Psoas muscle (tissue), 8 donors: Measurements from ENCODE around the gene C16orf89. TPM values are rescaled to one million over a fixed set of nuclear protein-coding genes. Genes with fewer than 3 reads are reported as not detected.

Source experiments
- ATAC-seq, 4 donors: fragments of 200-7000 bp; cut with Tn5 transposase; one replicate each; pipeline ENCODE4 v1.9.1; 2020; ENCODE audit warnings: moderate library complexity in 3 of 4, mild to moderate bottlenecking in 2 of 4
- DNase-seq, 2 donors: peaks; one replicate each; pipeline ENCODE4 v3.0.0-alpha.2; 2020
- H3K27ac ChIP-seq: fragments of 200-600 bp; one replicate; pipeline ENCODE4 v1.8.0; 2022
- H3K27me3 ChIP-seq, 3 donors: fragments of 200-600 bp in 1 of 3; one replicate each; pipeline versions ENCODE4 v1.6.1 to v1.8.0; 2013 to 2022; ENCODE audit warnings: low read length in 2 of 3, mild to moderate bottlenecking in 2 of 3, moderate library complexity in 1 of 3; ENCODE audit not compliant: insufficient read depth in 3 of 3
- H3K36me3 ChIP-seq, 2 donors: fragments of 200-600 bp in 1 of 2; one replicate each; pipeline versions ENCODE4 v1.6.1 to v1.8.0; 2013 to 2022; ENCODE audit warnings: low read depth in 1 of 2, mild to moderate bottlenecking in 1 of 2, moderate library complexity in 1 of 2; ENCODE audit not compliant: insufficient read depth in 1 of 2
- H3K4me1 ChIP-seq: fragments of 200-600 bp; one replicate; pipeline ENCODE4 v1.8.0; 2022
- H3K4me3 ChIP-seq: fragments of 200-600 bp; one replicate; pipeline ENCODE4 v1.8.0; 2022; ENCODE audit warnings: mild to moderate bottlenecking
- H3K9me3 ChIP-seq: fragments of 200-600 bp; one replicate; pipeline ENCODE4 v1.8.0; 2022
- CTCF ChIP-seq: fragments of 200-600 bp; IDR thresholded peaks from one replicate; pipeline ENCODE4 v1.8.0; 2022; ENCODE audit warnings: antibody characterized with exemption
- WGBS, 3 donors: extraction: QIAGEN DNeasy Blood & Tissue Kit; methylation state at CpG; one replicate each; pipeline versions ENCODE4 v1.1.6 to v1.1.7; 2013; 5-methylcytosine and 5-hydroxymethylcytosine counted together
- intact Hi-C, 2 donors: fragments of 100-400 bp; cut with DNase I; formaldehyde crosslinking; loops; one replicate each; pipeline versions ENCODE4 v1.11.0 to v1.14.2; 2022
- polyA plus RNA-seq, 3 donors: library from polyadenylated mRNA; stranded (reverse); fragments of 200-250 nt; gene quantifications; one replicate each; pipeline ENCODE4 v1.2.3, GENCODE V29; 2013
- total RNA-seq, 4 donors: library from RNA; stranded (reverse); fragmentation: NEBNext Ultra II Directional in 2 of 4; extraction: Animal tissue kit (Norgen Biotek cat#: 25700) in 2 of 4; gene quantifications; one replicate each; pipeline versions ENCODE4 v1.2.1 to v1.2.4, GENCODE V29; 2021 to 2023
- donor health status: healthy with polysubstance abuse.
- donor health status: DM: no; HTN: no; CAD: no; lungs with moderate emphysema.
- donor health status: Bipolar disorder and iron deficiency.
- donor health status: healthy.
- donor health status: DM: yes; HTN: yes; CAD: no.
- donor health status: DM: no; HTN: no; CAD: no.
- donor health status: DM: no; HTN: no; CAD: no.
- donor health status: DM: yes; HTN: yes; CAD: no.

C16orf89 gene
- total and polyA plus RNA-seq, 7 donors = 0.29 to 9.3 (median 0.90) TPM; not detected in 1

- ATAC-seq (no peak), DNase-seq (peak in 1 of 2 donors; percentile 11)
- intact Hi-C loops = loop anchor here in 1 of 2 donors (10.0 kb wide), 1 partner anchor 264 kb away; the partner anchor contains the start of gene ZNF500
- 90 to 92% (median 91%) methylated on average over 18 of the region's 18 CpGs for WGBS, 3 donors
- Histone ChIP-seq H3K27ac (no peak overlapping the region), H3K4me1 (peaks cover 18% of the 10 kb centered on the region), H3K36me3 (peaks cover 0 to 34% of the 10 kb centered on the region in 2 donors), H3K27me3 (no peaks in the 10 kb centered on the region), H3K9me3 (no peaks in the 10 kb centered on the region), H3K4me3 (no peak overlapping the region)
- TF ChIP-seq CTCF = no peak
Observed at GRCh38 chr16:5028950-5029475, 36.7 kb downstream of the C16orf89 start.

- H3K36me3 ChIP-seq = peaks cover 0 to 34% of the 10 kb centered on the region in 2 donors
- no peak for ATAC-seq
- WGBS, 3 donors = 91 to 95% (median 93%) methylated on average over 31 to 32 of the region's 32 CpGs
Observed at GRCh38 chr16:5027575-5028235, 38.1 kb downstream of the C16orf89 start.

GRCh38 chr16:5027086-5027485, 38.7 kb downstream of the C16orf89 start:
- H3K36me3 ChIP-seq = peaks cover 0 to 34% of the 10 kb centered on the region in 2 donors
- H3K9me3 ChIP-seq = no peaks in the 10 kb centered on the region
- no peak for ATAC-seq
- no peak for TF ChIP-seq CTCF
- intact Hi-C loops = loop anchor here in 1 of 2 donors (10.0 kb wide), 1 partner anchor 262 kb away; the partner anchor contains the start of gene ZNF500
- no peak overlapping the region for H3K4me3 ChIP-seq
- H3K27me3 ChIP-seq = no peaks in the 10 kb centered on the region
- WGBS, 3 donors = 93 to 95% (median 94%) methylated on average over 7 of the region's 7 CpGs
- peak in 1 of 2 donors; percentile 45 for DNase-seq
- H3K4me1 ChIP-seq = peaks cover 10% of the 10 kb centered on the region
- H3K27ac ChIP-seq = no peak overlapping the region

More at GRCh38 chr16:5027575-5028235, 38.1 kb downstream of the C16orf89 start:
- TF ChIP-seq CTCF = no peak
- Histone ChIP-seq H3K4me3 (no peak overlapping the region), H3K9me3 (no peaks in the 10 kb centered on the region), H3K4me1 (peaks cover 14% of the 10 kb centered on the region), H3K27me3 (no peaks in the 10 kb centered on the region), H3K27ac (no peak overlapping the region)
- intact Hi-C loops = loop anchor here in 1 of 2 donors (10.0 kb wide), 1 partner anchor 263 kb away; the partner anchor contains the start of gene ZNF500
- DNase-seq = peak in 1 of 2 donors; percentile 49

- Histone ChIP-seq H3K4me1 (peaks cover 10% of the 10 kb centered on the region), H3K4me3 (no peak overlapping the region), H3K9me3 (no peaks in the 10 kb centered on the region), H3K27me3 (no peaks in the 10 kb centered on the region), H3K36me3 (peaks cover 0 to 32% of the 10 kb centered on the region in 2 donors), H3K27ac (no peak overlapping the region)
- no peak for ATAC-seq
- TF ChIP-seq CTCF = no peak
- 86 to 94% (median 90%) methylated on average over 8 of the region's 8 CpGs for WGBS, 3 donors
- intact Hi-C loops = loop anchor here in 1 of 2 donors (10.0 kb wide), 1 partner anchor 262 kb away; the partner anchor contains the start of gene ZNF500
- DNase-seq = no peak
Observed at GRCh38 chr16:5026664-5027063, 39.1 kb downstream of the C16orf89 start.
